RWPE2 (cell line): ENCODE results near the gene RNPEP.
A peak's percentile ranks its signal among the peaks of the same experiment; 100 is the strongest.

ENCODE experiments used
- ATAC-seq: fragments of 200-7000 bp; cut with Tn5 transposase; 3 replicates; pipeline ENCODE4 v1.9.1; 2021; ENCODE audit warnings: low read depth
- DNase-seq: peaks from one replicate; pipeline ENCODE4 v3.0.0-alpha.2; 2020; ENCODE audit warnings: low spot score
- H3K27ac ChIP-seq: fragments of 450-650 bp; 2 replicates; pipeline ENCODE4 v1.5.1; 2017; ENCODE audit warnings: mild to moderate bottlenecking; ENCODE audit not compliant: poor library complexity, severe bottlenecking
- H3K27me3 ChIP-seq: fragments of 250-450 bp; sonication (Bioruptor Pico); 2 replicates; pipeline ENCODE4 v1.5.1; 2021; ENCODE audit warnings: mild to moderate bottlenecking, moderate library complexity; ENCODE audit not compliant: insufficient read depth, poor library complexity, severe bottlenecking
- H3K36me3 ChIP-seq: fragments of 250-450 bp; sonication (Bioruptor Pico); 2 replicates; pipeline ENCODE4 v1.5.1; 2020; ENCODE audit warnings: low read depth, mild to moderate bottlenecking, moderate library complexity
- H3K4me1 ChIP-seq: fragments of 250-450 bp; sonication (Bioruptor Pico); 2 replicates; pipeline ENCODE4 v1.5.1; 2021; ENCODE audit warnings: mild to moderate bottlenecking, moderate library complexity; ENCODE audit not compliant: insufficient read depth, poor library complexity, severe bottlenecking
- H3K4me3 ChIP-seq: fragments of 250-450 bp; sonication (Bioruptor Pico); 2 replicates; pipeline ENCODE4 v1.5.1; 2021; ENCODE audit warnings: mild to moderate bottlenecking, moderate library complexity; ENCODE audit not compliant: severe bottlenecking
- H3K9me3 ChIP-seq: fragments of 250-450 bp; sonication (Bioruptor Pico); 2 replicates; pipeline ENCODE4 v1.5.1; 2021; ENCODE audit warnings: mild to moderate bottlenecking, moderate library complexity; ENCODE audit not compliant: severe bottlenecking
- CTCF ChIP-seq: fragments of 450-650 bp; IDR thresholded peaks from one replicate; pipeline ENCODE4 v1.5.1; 2017; ENCODE audit warnings: mild to moderate bottlenecking, moderate library complexity; ENCODE audit not compliant: poor library complexity, severe bottlenecking

The RNPEP gene

GRCh38 chr1:201944002-201944401 lies 38.4 kb upstream of the RNPEP start:
- no peak for TF ChIP-seq CTCF
- no peaks in the 10 kb centered on the region for H3K4me1 ChIP-seq
- no peak overlapping the region for H3K4me3 ChIP-seq
- peaks cover 18% of the 10 kb centered on the region for H3K27me3 ChIP-seq
- H3K9me3 ChIP-seq = no peaks in the 10 kb centered on the region
- DNase-seq (no peak), ATAC-seq (no peak)
- no peak overlapping the region for H3K27ac ChIP-seq
- H3K36me3 ChIP-seq = no peaks in the 10 kb centered on the region

GRCh38 chr1:201944639-201945038 lies 37.8 kb upstream of the RNPEP start:
- no peaks in the 10 kb centered on the region for H3K4me1 ChIP-seq
- TF ChIP-seq CTCF = no peak
- no peak for ATAC-seq
- no peak for DNase-seq
- H3K36me3 ChIP-seq = no peaks in the 10 kb centered on the region
- no peak overlapping the region for H3K4me3 ChIP-seq
- H3K27me3 ChIP-seq = peaks cover 18% of the 10 kb centered on the region
- no peaks in the 10 kb centered on the region for H3K9me3 ChIP-seq
- no peak overlapping the region for H3K27ac ChIP-seq

GRCh38 chr1:201945157-201945556 lies 37.3 kb upstream of the RNPEP start:
- Histone ChIP-seq H3K4me3 (no peak overlapping the region), H3K9me3 (no peaks in the 10 kb centered on the region), H3K27ac (no peak overlapping the region), H3K36me3 (no peaks in the 10 kb centered on the region), H3K27me3 (peaks cover 18% of the 10 kb centered on the region), H3K4me1 (no peaks in the 10 kb centered on the region)
- DNase-seq (no peak), ATAC-seq (no peak)
- no peak for TF ChIP-seq CTCF

GRCh38 chr1:201945863-201946223 lies 36.6 kb upstream of the RNPEP start:
- H3K36me3 ChIP-seq = no peaks in the 10 kb centered on the region
- H3K9me3 ChIP-seq = no peaks in the 10 kb centered on the region
- H3K27ac ChIP-seq = no peak overlapping the region
- DNase-seq (no peak), ATAC-seq (no peak)
- no peak overlapping the region for H3K4me3 ChIP-seq
- H3K4me1 ChIP-seq = no peaks in the 10 kb centered on the region
- TF ChIP-seq CTCF = no peak
- H3K27me3 ChIP-seq = peaks cover 18% of the 10 kb centered on the region

- ATAC-seq = peak; percentile 82
Measured at GRCh38 chr1:201946224-201946908, 36.1 kb upstream of the RNPEP start, which contains the start of gene LMOD1. TSS of gene LMOD1 (minus strand) at chr1:201946548. CDS start at chr1:201946340, 208 bp downstream.

More at GRCh38 chr1:201946224-201946908, 36.1 kb upstream of the RNPEP start, which contains the start of gene LMOD1:
- H3K27ac ChIP-seq = no peak within 1 kb of the TSS
- no peaks in the 10 kb centered on the region for H3K9me3 ChIP-seq
- H3K36me3 ChIP-seq = no peaks in the 10 kb centered on the region
- TF ChIP-seq CTCF = no peak
- H3K4me3 ChIP-seq = no peak within 1 kb of the TSS
- no peak for DNase-seq
- H3K4me1 ChIP-seq = no peaks in the 10 kb centered on the region
- peaks cover 18% of the 10 kb centered on the region for H3K27me3 ChIP-seq
